OCI-LY7 (cell line): ENCODE results near the gene FHOD3. TPM values are rescaled to one million over a fixed set of nuclear protein-coding genes. Genes with fewer than 3 reads are reported as not detected.

ENCODE experiments used
- BruUV-seq: library from RNA; stranded (reverse); fragments of 400-500 nt; replicated peaks from 2 replicates; lab custom pipeline; 2021; lab: Mats Ljungman, UMichigan
- CTCF ChIA-PET: fragments of 300-600 bp; sonication (Branson Sonifier 250); formaldehyde crosslinking; loops from one replicate; lab custom pipeline; 2022; ENCODE audit warnings: antibody characterized with exemption; ENCODE audit not compliant: unreplicated experiment; lab: Charles Lee
- POLR2A ChIA-PET: fragments of 300-600 bp; sonication (Branson Sonifier 250); formaldehyde crosslinking; loops from one replicate; lab custom pipeline; 2022; ENCODE audit warnings: antibody characterized with exemption; lab: Charles Lee
- DNase-seq: peaks from one replicate; pipeline ENCODE4 v3.0.0-alpha.2; 2015; ENCODE audit warnings: low spot score
- H2AFZ ChIP-seq: fragments of 200-600 bp; sonication (generic), shearing (Covaris generic); 2 replicates; pipeline ENCODE4 v1.6.1; 2014; ENCODE audit warnings: mild to moderate bottlenecking, antibody characterized with exemption, low read length, moderate library complexity
- H3K27ac ChIP-seq: fragments of 200-600 bp; sonication (generic); 2 replicates; pipeline ENCODE4 v1.5.1; 2014; ENCODE audit warnings: mixed run types, low read depth, mild to moderate bottlenecking, moderate library complexity, low read length, inconsistent platforms; ENCODE audit not compliant: poor library complexity, severe bottlenecking
- H3K36me3 ChIP-seq: fragments of 200-600 bp; sonication (generic); 2 replicates; pipeline ENCODE4 v1.6.1; 2014; ENCODE audit warnings: mild to moderate bottlenecking, antibody characterized with exemption, low read length, moderate library complexity, mixed read lengths; ENCODE audit not compliant: insufficient read depth
- H3K4me1 ChIP-seq: fragments of 200-600 bp; sonication (generic); 2 replicates; pipeline ENCODE4 v1.5.1; 2014; ENCODE audit warnings: mild to moderate bottlenecking, low read length; ENCODE audit not compliant: insufficient read depth, poor library complexity, severe bottlenecking
- H3K4me2 ChIP-seq: fragments of 200-600 bp; sonication (generic); 2 replicates; pipeline ENCODE4 v1.6.1; 2014; ENCODE audit warnings: mild to moderate bottlenecking, low read length
- H3K4me3 ChIP-seq: fragments of 200-600 bp; sonication (generic); 2 replicates; pipeline ENCODE4 v1.5.1; 2014; ENCODE audit warnings: mild to moderate bottlenecking, low read depth, low read length; ENCODE audit not compliant: poor library complexity, severe bottlenecking
- H3K79me2 ChIP-seq: fragments of 200-600 bp; sonication (generic); 2 replicates; pipeline ENCODE4 v1.6.1; 2016; ENCODE audit warnings: low read depth, mild to moderate bottlenecking, low read length, moderate library complexity, mixed read lengths; ENCODE audit not compliant: insufficient read depth
- H3K9me2 ChIP-seq: fragments of 200-600 bp; sonication (generic); 2 replicates; pipeline ENCODE4 v1.6.1; 2016; ENCODE audit warnings: mild to moderate bottlenecking, low read length, mixed read lengths; ENCODE audit not compliant: insufficient read depth
- H3K9me3 ChIP-seq: fragments of 200-600 bp; sonication (generic); 2 replicates; pipeline ENCODE4 v1.6.1; 2014; ENCODE audit warnings: mild to moderate bottlenecking, mixed run types, low read length, mixed read lengths
- H4K20me1 ChIP-seq: fragments of 200-600 bp; sonication (generic); 2 replicates; pipeline ENCODE4 v1.6.1; 2014; ENCODE audit warnings: mild to moderate bottlenecking, antibody characterized with exemption, low read length, moderate library complexity, mixed read lengths; ENCODE audit not compliant: insufficient read depth
- CTCF ChIP-seq: fragments of 200-600 bp; sonication (generic); conservative IDR thresholded peaks from 2 replicates; pipeline ENCODE4 v1.5.1; 2014; ENCODE audit warnings: mild to moderate bottlenecking, antibody characterized with exemption, low read length, moderate library complexity, mixed read lengths
- EZH2phosphoT487 ChIP-seq: fragments of 200-600 bp; sonication (generic); IDR thresholded peaks from 2 replicates; pipeline ENCODE4 v1.6.1; 2018; ENCODE audit warnings: low read depth, borderline replicate concordance, mild to moderate bottlenecking, mixed run types, antibody characterized with exemption, low read length, moderate library complexity, mixed read lengths
- intact Hi-C: fragments of 100-400 bp; cut with micrococcal nuclease; formaldehyde crosslinking; loops from one replicate; pipeline ENCODE4 v1.10.0; 2022; ENCODE audit not compliant: unreplicated experiment
- total RNA-seq, 2 experiments: library from RNA; depleted of rRNA in 1 of 2; stranded (reverse); fragments of >200 nt in 1 of 2; shearing (Covaris generic) in 1 of 2; gene quantifications; 2 replicates each; pipeline ENCODE4 v1.2.3, GENCODE V29; 2014 to 2022

Gene FHOD3
- total RNA-seq, 2 experiments from 2014 or later = 0.06 to 2.4 TPM

DNA sequence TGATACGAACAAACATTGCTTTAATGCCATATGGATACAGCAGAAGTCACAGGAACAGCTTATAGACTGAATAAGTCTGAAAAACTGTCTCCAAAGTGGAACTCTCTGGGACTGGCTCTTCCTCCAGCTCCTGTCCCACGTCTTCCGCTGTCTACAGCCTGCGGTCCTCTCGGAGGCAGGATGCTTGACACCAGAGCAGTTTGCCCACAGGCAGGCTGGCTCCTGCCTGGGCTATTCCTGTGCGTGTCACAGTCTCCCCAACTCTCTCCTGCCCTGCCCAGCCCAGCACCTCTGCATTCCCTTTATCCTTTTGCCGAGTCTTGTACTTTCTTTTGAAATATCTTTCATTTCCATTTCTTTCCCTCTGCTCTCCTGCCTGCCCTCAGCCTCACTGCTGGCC is 234.1 kb downstream of the FHOD3 start:
- intact Hi-C loops = no loop called here
- Histone ChIP-seq H3K79me2 (no peaks in the 10 kb centered on the region), H4K20me1 (no peaks in the 10 kb centered on the region), H3K4me2 (no peak overlapping the region), H2AFZ (no peak overlapping the region), H3K9me2 (no peaks in the 10 kb centered on the region), H3K36me3 (no peaks in the 10 kb centered on the region), H3K27ac (no peak overlapping the region), H3K4me3 (no peak overlapping the region), H3K9me3 (no peaks in the 10 kb centered on the region), H3K4me1 (no peaks in the 10 kb centered on the region)
- TF ChIP-seq CTCF (no peak), EZH2phosphoT487 (no peak)
- POLR2A ChIA-PET = no interaction called here
- CTCF ChIA-PET = no interaction called here
- BruUV-seq = no TSS peak
- DNase-seq = no peak

DNA sequence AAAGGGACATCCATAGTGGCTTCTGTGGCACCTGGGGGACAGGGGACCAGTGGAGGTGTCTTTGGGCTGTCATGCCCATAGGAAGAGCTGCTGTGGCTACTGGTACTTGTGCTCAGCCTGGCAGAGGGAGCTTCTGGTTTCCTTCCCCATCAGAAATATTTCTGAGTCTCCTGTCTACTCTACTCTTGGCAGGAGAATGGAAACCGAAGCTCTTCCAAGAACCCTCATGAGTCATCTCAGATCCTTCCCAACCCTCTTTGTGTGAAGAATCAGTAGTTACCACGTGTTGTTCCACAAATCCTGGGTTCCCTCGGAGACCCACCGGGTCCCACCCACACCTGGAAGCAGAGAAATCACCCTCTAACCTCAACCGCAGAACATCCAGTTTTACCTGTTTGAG is 234.9 kb downstream of the FHOD3 start:
- H2AFZ ChIP-seq = no peak overlapping the region
- TF ChIP-seq EZH2phosphoT487 (no peak), CTCF (no peak)
- no peak overlapping the region for H3K4me3 ChIP-seq
- intact Hi-C loops = no loop called here
- no peak for DNase-seq
- no peaks in the 10 kb centered on the region for H3K9me3 ChIP-seq
- no peaks in the 10 kb centered on the region for H3K9me2 ChIP-seq
- ChIA-PET POLR2A (no interaction called here), CTCF (no interaction called here)
- no peak overlapping the region for H3K27ac ChIP-seq
- no peaks in the 10 kb centered on the region for H4K20me1 ChIP-seq
- H3K4me2 ChIP-seq = no peak overlapping the region
- no TSS peak for BruUV-seq
- no peaks in the 10 kb centered on the region for H3K4me1 ChIP-seq
- no peaks in the 10 kb centered on the region for H3K79me2 ChIP-seq
- H3K36me3 ChIP-seq = no peaks in the 10 kb centered on the region

- Histone ChIP-seq H3K9me2 (no peaks in the 10 kb centered on the region), H3K79me2 (no peaks in the 10 kb centered on the region), H3K9me3 (no peaks in the 10 kb centered on the region), H3K4me1 (no peaks in the 10 kb centered on the region), H4K20me1 (no peaks in the 10 kb centered on the region), H3K36me3 (no peaks in the 10 kb centered on the region), H3K4me2 (no peak overlapping the region), H3K27ac (no peak overlapping the region), H3K4me3 (no peak overlapping the region), H2AFZ (no peak overlapping the region)
- intact Hi-C loops = no loop called here
- no TSS peak for BruUV-seq
- ChIA-PET POLR2A (no interaction called here), CTCF (no interaction called here)
- no peak for DNase-seq
- TF ChIP-seq CTCF (no peak), EZH2phosphoT487 (no peak)
Observed at GRCh38 chr18:36532815-36533214, 235.3 kb downstream of the FHOD3 start.
